WTC11 (cell line): ENCODE measurements around the gene CHST14. TPM values are rescaled to one million over a fixed set of nuclear protein-coding genes. Genes with fewer than 3 reads are reported as not detected.

Source experiments
- ATAC-seq: fragments of 200-7000 bp; cut with Tn5 transposase; 2 replicates; pipeline ENCODE4 v1.10.0; 2021; ENCODE audit warnings: mild to moderate bottlenecking, moderate library complexity
- CTCF ChIA-PET: fragments of 300-600 bp; sonication (Branson Sonifier 250); formaldehyde crosslinking; loops from one replicate; lab custom pipeline; 2021; ENCODE audit warnings: antibody characterized with exemption; lab: Charles Lee
- POLR2A ChIA-PET: fragments of 350-600 bp; sonication (Branson Sonifier 250); formaldehyde crosslinking; loops from one replicate; lab custom pipeline; 2021; ENCODE audit warnings: antibody characterized with exemption; lab: Charles Lee
- DNase-seq: peaks from one replicate; pipeline ENCODE4 v3.0.0; 2021; ENCODE audit warnings: low spot score
- H3K27ac Mint-ChIP-seq: 2 replicates; pipeline ENCODE4 v1.8.0; 2021; ENCODE audit warnings: mixed read lengths
- H3K27me3 Mint-ChIP-seq: 2 replicates; pipeline ENCODE4 v1.8.0; 2021; ENCODE audit warnings: low read depth, mild to moderate bottlenecking, moderate library complexity, mixed read lengths
- H3K36me3 Mint-ChIP-seq: 2 replicates; pipeline ENCODE4 v1.8.0; 2021; ENCODE audit warnings: mixed read lengths
- H3K4me1 Mint-ChIP-seq: 2 replicates; pipeline ENCODE4 v1.8.0; 2022; ENCODE audit warnings: mixed read lengths
- H3K4me3 Mint-ChIP-seq: 2 replicates; pipeline ENCODE4 v1.8.0; 2021; ENCODE audit warnings: mild to moderate bottlenecking, moderate library complexity, mixed read lengths
- H3K9me3 Mint-ChIP-seq: 2 replicates; pipeline ENCODE4 v1.8.0; 2021; ENCODE audit warnings: mixed read lengths
- ATF1 ChIP-seq: sonication (generic); formaldehyde crosslinking; IDR thresholded peaks from 2 replicates; pipeline ENCODE4 v1.8.1; 2023; ENCODE audit warnings: mild to moderate bottlenecking, moderate library complexity, missing genetic modification reagents
- CREM ChIP-seq: sonication (generic); formaldehyde crosslinking; IDR thresholded peaks from 2 replicates; pipeline ENCODE4 v1.8.1; 2022; ENCODE audit warnings: mild to moderate bottlenecking, missing genetic modification reagents, moderate library complexity
- GABPB1 ChIP-seq: sonication (generic); formaldehyde crosslinking; IDR thresholded peaks from 2 replicates; pipeline ENCODE4 v1.8.1; 2023; ENCODE audit warnings: mild to moderate bottlenecking, missing genetic modification reagents
- JUN ChIP-seq: sonication (generic); formaldehyde crosslinking; IDR thresholded peaks from 2 replicates; pipeline ENCODE4 v1.8.0; 2023; ENCODE audit warnings: mild to moderate bottlenecking, missing genetic modification reagents
- NFYB ChIP-seq: sonication (generic); formaldehyde crosslinking; conservative IDR thresholded peaks from 2 replicates; pipeline ENCODE4 v1.8.0; 2022; ENCODE audit warnings: low read depth, missing genetic modification reagents
- OVOL2 ChIP-seq: fragments of 250-450 bp; sonication (Bioruptor Pico); IDR thresholded peaks from 2 replicates; pipeline ENCODE4 v1.9.0; 2021; ENCODE audit warnings: mild to moderate bottlenecking, borderline replicate concordance
- RORB ChIP-seq: fragments of 250-450 bp; sonication (Bioruptor Pico); IDR thresholded peaks from 2 replicates; pipeline ENCODE4 v1.9.0; 2021; ENCODE audit warnings: mild to moderate bottlenecking
- SOX15 ChIP-seq: fragments of 250-450 bp; sonication (Bioruptor Pico); IDR thresholded peaks from 2 replicates; pipeline ENCODE4 v1.9.0; 2021; ENCODE audit warnings: mild to moderate bottlenecking
- SP1 ChIP-seq: sonication (generic); formaldehyde crosslinking; conservative IDR thresholded peaks from 2 replicates; pipeline ENCODE4 v1.8.1; 2022; ENCODE audit warnings: missing genetic modification reagents
- TEAD1 ChIP-seq: sonication (generic); formaldehyde crosslinking; IDR thresholded peaks from 2 replicates; pipeline ENCODE4 v1.8.0; 2022; ENCODE audit warnings: mild to moderate bottlenecking, missing genetic modification reagents
- ZNF219 ChIP-seq: sonication (generic); formaldehyde crosslinking; IDR thresholded peaks from 2 replicates; pipeline ENCODE4 v1.8.0; 2023; ENCODE audit warnings: missing genetic modification reagents, mild to moderate bottlenecking, borderline replicate concordance
- ZNF317 ChIP-seq: sonication (generic); formaldehyde crosslinking; IDR thresholded peaks from 2 replicates; pipeline ENCODE4 v1.8.1; 2023; ENCODE audit warnings: low read depth, mild to moderate bottlenecking, moderate library complexity, missing genetic modification reagents, borderline replicate concordance
- ZNF423 ChIP-seq: fragments of 250-450 bp; sonication (Bioruptor Pico); IDR thresholded peaks from 2 replicates; pipeline ENCODE4 v2.1.2; 2022; ENCODE audit warnings: mild to moderate bottlenecking, moderate library complexity
- total RNA-seq: library from RNA; stranded (reverse); gene quantifications from 3 replicates; pipeline ENCODE4 v1.2.3, GENCODE V29; 2021
- TF ChIP-seq, protein P1 (sequence below): fragments of 200-600 bp; IDR thresholded peaks from 2 replicates; pipeline ENCODE4 v1.8.0; 2022; ENCODE audit warnings: antibody characterized with exemption
- TF ChIP-seq, protein P2 (sequence below): sonication (generic); formaldehyde crosslinking; IDR thresholded peaks from 2 replicates; pipeline ENCODE4 v1.8.0; 2022; ENCODE audit warnings: mild to moderate bottlenecking, missing genetic modification reagents
- TF ChIP-seq, protein P3 (sequence below): sonication (generic); formaldehyde crosslinking; IDR thresholded peaks from 2 replicates; pipeline ENCODE4 v1.8.0; 2023; ENCODE audit warnings: mild to moderate bottlenecking, missing genetic modification reagents
- TF ChIP-seq, protein P4 (sequence below): sonication (generic); formaldehyde crosslinking; IDR thresholded peaks from 2 replicates; pipeline ENCODE4 v1.8.0; 2023; ENCODE audit warnings: missing genetic modification reagents, mild to moderate bottlenecking, borderline replicate concordance
- TF ChIP-seq, protein P5 (sequence below): fragments of 250-450 bp; sonication (Bioruptor Pico); IDR thresholded peaks from 2 replicates; pipeline ENCODE4 v1.9.0; 2021; ENCODE audit warnings: moderate library complexity, mild to moderate bottlenecking, inconsistent platforms, borderline replicate concordance

CHST14 gene
- total RNA-seq, 1 experiment from 2014 or later = 21.3 TPM

DNA sequence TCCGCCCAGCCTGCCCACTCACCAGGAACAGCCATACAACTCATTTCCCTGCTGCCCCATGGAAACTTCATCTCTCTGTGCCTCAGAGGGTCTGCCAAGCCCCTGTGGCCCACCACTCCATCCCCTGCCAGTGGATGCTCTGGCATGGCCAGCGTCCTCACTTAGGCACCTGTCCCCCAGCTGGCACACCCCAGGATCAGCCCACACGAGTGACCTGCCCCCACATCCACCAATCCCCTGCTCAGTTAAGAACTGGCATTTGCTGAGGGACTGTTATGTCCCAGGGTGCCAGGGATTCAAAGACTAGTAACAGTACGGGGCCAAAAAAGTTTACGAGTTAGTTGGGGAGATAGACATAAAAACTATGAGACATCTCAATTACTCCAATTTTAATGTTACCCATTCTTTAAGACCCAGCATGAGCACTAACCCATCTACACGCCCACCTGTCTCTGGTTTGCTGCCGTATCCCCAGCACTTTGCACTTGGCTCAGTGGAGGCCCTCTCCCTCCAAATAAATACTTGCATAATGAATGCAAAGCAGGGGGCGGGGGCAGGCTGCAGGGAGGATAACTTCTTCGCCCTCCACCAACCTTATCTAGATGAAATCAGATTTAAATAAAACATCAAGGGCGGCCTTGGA, 41.6 kb upstream of the CHST14 start:
- peaks cover 22% of the 10 kb centered on the region for H3K4me1 Mint-ChIP-seq
- ATAC-seq = peak; percentile 32; the same call in 1 of the 2 replicates
- ChIA-PET POLR2A (interaction anchor here (0.6 kb wide), 1 partner anchor 217 kb away, joined by 9 read pairs; no protein-coding TSS in a partner anchor), CTCF (interaction anchor here (1.0 to 2.4 kb wide), 6 partner anchors 62 to 154 kb away, joined by 3 to 12 read pairs (median 4); partner anchors contain the start of gene CCDC9B)
- H3K27ac Mint-ChIP-seq = no peak overlapping the region
- H3K36me3 Mint-ChIP-seq = no peaks in the 10 kb centered on the region
- peaks cover 22% of the 10 kb centered on the region for H3K27me3 Mint-ChIP-seq
- no peaks in the 10 kb centered on the region for H3K9me3 Mint-ChIP-seq
- DNase-seq = no peak
- no peak overlapping the region for H3K4me3 Mint-ChIP-seq
- TF ChIP-seq ATF1 (no peak), ZNF219 (CRISPR knock-in tag) (no peak), ZNF423 (CRISPR knock-in tag) (no peak), CREM (CRISPR knock-in tag) (no peak), SOX15 (no peak), GABPB1 (no peak), JUN (CRISPR knock-in tag) (no peak), OVOL2 (CRISPR knock-in tag) (no peak), TEAD1 (CRISPR knock-in tag) (no peak), SP1 (CRISPR knock-in tag) (no peak), ZNF317 (CRISPR knock-in tag) (no peak), NFYB (CRISPR knock-in tag) (no peak), RORB (CRISPR knock-in tag) (no peak)
- TF ChIP-seq, protein P1, sequence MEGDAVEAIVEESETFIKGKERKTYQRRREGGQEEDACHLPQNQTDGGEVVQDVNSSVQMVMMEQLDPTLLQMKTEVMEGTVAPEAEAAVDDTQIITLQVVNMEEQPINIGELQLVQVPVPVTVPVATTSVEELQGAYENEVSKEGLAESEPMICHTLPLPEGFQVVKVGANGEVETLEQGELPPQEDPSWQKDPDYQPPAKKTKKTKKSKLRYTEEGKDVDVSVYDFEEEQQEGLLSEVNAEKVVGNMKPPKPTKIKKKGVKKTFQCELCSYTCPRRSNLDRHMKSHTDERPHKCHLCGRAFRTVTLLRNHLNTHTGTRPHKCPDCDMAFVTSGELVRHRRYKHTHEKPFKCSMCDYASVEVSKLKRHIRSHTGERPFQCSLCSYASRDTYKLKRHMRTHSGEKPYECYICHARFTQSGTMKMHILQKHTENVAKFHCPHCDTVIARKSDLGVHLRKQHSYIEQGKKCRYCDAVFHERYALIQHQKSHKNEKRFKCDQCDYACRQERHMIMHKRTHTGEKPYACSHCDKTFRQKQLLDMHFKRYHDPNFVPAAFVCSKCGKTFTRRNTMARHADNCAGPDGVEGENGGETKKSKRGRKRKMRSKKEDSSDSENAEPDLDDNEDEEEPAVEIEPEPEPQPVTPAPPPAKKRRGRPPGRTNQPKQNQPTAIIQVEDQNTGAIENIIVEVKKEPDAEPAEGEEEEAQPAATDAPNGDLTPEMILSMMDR = no peak
- TF ChIP-seq, protein P2, sequence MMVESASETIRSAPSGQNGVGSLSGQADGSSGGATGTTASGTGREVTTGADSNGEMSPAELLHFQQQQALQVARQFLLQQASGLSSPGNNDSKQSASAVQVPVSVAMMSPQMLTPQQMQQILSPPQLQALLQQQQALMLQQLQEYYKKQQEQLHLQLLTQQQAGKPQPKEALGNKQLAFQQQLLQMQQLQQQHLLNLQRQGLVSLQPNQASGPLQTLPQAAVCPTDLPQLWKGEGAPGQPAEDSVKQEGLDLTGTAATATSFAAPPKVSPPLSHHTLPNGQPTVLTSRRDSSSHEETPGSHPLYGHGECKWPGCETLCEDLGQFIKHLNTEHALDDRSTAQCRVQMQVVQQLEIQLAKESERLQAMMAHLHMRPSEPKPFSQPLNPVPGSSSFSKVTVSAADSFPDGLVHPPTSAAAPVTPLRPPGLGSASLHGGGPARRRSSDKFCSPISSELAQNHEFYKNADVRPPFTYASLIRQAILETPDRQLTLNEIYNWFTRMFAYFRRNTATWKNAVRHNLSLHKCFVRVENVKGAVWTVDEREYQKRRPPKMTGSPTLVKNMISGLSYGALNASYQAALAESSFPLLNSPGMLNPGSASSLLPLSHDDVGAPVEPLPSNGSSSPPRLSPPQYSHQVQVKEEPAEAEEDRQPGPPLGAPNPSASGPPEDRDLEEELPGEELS (CRISPR knock-in tag) = no peak
- TF ChIP-seq, protein P3, sequence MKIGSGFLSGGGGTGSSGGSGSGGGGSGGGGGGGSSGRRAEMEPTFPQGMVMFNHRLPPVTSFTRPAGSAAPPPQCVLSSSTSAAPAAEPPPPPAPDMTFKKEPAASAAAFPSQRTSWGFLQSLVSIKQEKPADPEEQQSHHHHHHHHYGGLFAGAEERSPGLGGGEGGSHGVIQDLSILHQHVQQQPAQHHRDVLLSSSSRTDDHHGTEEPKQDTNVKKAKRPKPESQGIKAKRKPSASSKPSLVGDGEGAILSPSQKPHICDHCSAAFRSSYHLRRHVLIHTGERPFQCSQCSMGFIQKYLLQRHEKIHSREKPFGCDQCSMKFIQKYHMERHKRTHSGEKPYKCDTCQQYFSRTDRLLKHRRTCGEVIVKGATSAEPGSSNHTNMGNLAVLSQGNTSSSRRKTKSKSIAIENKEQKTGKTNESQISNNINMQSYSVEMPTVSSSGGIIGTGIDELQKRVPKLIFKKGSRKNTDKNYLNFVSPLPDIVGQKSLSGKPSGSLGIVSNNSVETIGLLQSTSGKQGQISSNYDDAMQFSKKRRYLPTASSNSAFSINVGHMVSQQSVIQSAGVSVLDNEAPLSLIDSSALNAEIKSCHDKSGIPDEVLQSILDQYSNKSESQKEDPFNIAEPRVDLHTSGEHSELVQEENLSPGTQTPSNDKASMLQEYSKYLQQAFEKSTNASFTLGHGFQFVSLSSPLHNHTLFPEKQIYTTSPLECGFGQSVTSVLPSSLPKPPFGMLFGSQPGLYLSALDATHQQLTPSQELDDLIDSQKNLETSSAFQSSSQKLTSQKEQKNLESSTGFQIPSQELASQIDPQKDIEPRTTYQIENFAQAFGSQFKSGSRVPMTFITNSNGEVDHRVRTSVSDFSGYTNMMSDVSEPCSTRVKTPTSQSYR (CRISPR knock-in tag) = no peak
- TF ChIP-seq, protein P4, sequence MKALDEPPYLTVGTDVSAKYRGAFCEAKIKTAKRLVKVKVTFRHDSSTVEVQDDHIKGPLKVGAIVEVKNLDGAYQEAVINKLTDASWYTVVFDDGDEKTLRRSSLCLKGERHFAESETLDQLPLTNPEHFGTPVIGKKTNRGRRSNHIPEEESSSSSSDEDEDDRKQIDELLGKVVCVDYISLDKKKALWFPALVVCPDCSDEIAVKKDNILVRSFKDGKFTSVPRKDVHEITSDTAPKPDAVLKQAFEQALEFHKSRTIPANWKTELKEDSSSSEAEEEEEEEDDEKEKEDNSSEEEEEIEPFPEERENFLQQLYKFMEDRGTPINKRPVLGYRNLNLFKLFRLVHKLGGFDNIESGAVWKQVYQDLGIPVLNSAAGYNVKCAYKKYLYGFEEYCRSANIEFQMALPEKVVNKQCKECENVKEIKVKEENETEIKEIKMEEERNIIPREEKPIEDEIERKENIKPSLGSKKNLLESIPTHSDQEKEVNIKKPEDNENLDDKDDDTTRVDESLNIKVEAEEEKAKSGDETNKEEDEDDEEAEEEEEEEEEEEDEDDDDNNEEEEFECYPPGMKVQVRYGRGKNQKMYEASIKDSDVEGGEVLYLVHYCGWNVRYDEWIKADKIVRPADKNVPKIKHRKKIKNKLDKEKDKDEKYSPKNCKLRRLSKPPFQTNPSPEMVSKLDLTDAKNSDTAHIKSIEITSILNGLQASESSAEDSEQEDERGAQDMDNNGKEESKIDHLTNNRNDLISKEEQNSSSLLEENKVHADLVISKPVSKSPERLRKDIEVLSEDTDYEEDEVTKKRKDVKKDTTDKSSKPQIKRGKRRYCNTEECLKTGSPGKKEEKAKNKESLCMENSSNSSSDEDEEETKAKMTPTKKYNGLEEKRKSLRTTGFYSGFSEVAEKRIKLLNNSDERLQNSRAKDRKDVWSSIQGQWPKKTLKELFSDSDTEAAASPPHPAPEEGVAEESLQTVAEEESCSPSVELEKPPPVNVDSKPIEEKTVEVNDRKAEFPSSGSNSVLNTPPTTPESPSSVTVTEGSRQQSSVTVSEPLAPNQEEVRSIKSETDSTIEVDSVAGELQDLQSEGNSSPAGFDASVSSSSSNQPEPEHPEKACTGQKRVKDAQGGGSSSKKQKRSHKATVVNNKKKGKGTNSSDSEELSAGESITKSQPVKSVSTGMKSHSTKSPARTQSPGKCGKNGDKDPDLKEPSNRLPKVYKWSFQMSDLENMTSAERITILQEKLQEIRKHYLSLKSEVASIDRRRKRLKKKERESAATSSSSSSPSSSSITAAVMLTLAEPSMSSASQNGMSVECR (CRISPR knock-in tag) = no peak
- TF ChIP-seq, protein P5, sequence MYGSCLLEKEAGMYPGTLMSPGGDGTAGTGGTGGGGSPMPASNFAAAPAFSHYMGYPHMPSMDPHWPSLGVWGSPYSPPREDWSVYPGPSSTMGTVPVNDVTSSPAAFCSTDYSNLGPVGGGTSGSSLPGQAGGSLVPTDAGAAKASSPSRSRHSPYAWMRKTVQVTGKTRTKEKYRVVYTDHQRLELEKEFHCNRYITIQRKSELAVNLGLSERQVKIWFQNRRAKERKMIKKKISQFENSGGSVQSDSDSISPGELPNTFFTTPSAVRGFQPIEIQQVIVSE (CRISPR knock-in tag) = no peak
